ENCODE results near the gene AMD1.

The AMD1 gene

GRCh38 chr6:110944681-110945151, 70.1 kb downstream of the AMD1 start:
- no peak overlapping the region for H2AFZ ChIP-seq (ENCODE audit: low read depth, low read length)
- no peaks in the 10 kb centered on the region for H3K79me2 ChIP-seq (ENCODE audit: low read length)
- H3K27me3 ChIP-seq (ENCODE audit: low read depth, low read length): no peaks in the 10 kb centered on the region
- no peak overlapping the region for H3K9ac ChIP-seq (ENCODE audit: low read length)
- H3K4me2 ChIP-seq (ENCODE audit: low read length): peak overlapping the region; percentile 68
- no peaks in the 10 kb centered on the region for H3K9me3 ChIP-seq (ENCODE audit: insufficient read depth, low read length)
- H3K36me3 ChIP-seq (replicated peaks; ENCODE audit: low read depth, low read length): no peaks in the 10 kb centered on the region
- peaks cover 17% of the 10 kb centered on the region for H3K4me1 ChIP-seq (ENCODE audit: low read length)
- TF ChIP-seq EZH2phosphoT487 (IDR thresholded peaks at IDR 0.05; ENCODE audit: low read depth): no peak
- TF ChIP-seq CTCF (IDR thresholded peaks at IDR 0.05; ENCODE audit: low read depth, low read length): no peak
- peak overlapping the region; percentile 58 for H3K4me3 ChIP-seq (ENCODE audit: low read length)
- no peaks in the 10 kb centered on the region for H4K20me1 ChIP-seq (ENCODE audit: insufficient read depth, low read length)
- H3K27ac ChIP-seq (ENCODE audit: low read length): peak overlapping the region; percentile 87
